ENCODE data around the gene U2AF1L4.
A peak's percentile ranks its signal among the peaks of the same experiment; 100 is the strongest.

DNA sequence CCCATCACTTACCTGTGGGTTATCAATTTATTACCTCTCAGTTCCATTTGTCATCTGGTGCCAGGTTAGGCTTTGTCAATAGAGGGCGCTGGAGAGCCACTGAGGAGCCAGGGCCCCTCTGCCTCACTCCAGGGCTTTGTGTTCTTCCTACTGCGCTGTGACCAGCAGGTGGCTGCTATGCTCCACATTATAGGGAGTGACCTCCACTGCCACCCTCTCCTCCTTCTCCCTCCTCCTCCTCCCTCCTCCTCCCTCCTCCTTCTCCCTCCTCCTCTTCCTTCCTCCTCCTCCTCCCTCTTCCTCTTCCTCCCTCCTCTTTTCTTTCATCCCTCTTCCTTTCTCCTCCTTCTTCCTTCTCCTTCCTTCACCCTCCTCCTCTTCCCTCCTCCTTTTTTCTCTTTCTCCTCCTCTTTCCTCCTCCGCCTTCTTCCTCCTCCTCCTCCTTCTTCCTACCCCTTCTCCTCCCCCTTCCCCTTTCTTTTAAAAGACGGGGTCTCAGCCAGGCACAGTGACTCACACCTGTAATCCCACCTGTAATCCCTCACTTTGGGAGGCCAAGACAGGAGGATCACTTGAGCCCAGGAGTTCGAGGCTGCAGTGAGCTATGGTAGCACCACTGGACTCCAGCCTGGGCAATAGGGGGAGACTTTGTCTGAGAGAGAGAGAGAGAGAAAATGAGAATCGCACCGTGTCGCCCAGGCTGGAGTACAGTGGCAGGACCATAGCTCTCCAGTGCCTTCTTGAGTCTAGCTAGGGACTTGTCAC lies 51.2 kb downstream of the U2AF1L4 start:
- TF ChIP-seq, protein P1, sequence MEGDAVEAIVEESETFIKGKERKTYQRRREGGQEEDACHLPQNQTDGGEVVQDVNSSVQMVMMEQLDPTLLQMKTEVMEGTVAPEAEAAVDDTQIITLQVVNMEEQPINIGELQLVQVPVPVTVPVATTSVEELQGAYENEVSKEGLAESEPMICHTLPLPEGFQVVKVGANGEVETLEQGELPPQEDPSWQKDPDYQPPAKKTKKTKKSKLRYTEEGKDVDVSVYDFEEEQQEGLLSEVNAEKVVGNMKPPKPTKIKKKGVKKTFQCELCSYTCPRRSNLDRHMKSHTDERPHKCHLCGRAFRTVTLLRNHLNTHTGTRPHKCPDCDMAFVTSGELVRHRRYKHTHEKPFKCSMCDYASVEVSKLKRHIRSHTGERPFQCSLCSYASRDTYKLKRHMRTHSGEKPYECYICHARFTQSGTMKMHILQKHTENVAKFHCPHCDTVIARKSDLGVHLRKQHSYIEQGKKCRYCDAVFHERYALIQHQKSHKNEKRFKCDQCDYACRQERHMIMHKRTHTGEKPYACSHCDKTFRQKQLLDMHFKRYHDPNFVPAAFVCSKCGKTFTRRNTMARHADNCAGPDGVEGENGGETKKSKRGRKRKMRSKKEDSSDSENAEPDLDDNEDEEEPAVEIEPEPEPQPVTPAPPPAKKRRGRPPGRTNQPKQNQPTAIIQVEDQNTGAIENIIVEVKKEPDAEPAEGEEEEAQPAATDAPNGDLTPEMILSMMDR (IDR thresholded peaks at IDR 0.05): peak; percentile 96 to 99 (median 97)
- peak in 1 of 4 donors; percentile 10 for TF ChIP-seq POLR2AphosphoS5 (IDR thresholded peaks at IDR 0.05)

Data from sigmoid colon (tissue), 4 donors.